ENCODE data around the gene COX6A1. TPM values are rescaled to one million over a fixed set of nuclear protein-coding genes. Genes with fewer than 3 reads are reported as not detected.

COX6A1 gene
- total and polyA plus RNA-seq, 8 donors = 86.4 to 1,200 (median 672) TPM

- H3K4me3 ChIP-seq = no peak overlapping the region
- no peaks in the 10 kb centered on the region for H3K9me3 ChIP-seq
- DNase-seq = no peak
- H3K27ac ChIP-seq = no peak overlapping the region
- peaks cover 0 to 4% (median 0%) of the 10 kb centered on the region in 4 donors for H3K4me1 ChIP-seq
- intact Hi-C loops (cut with DNase I; ENCODE audit: low total_unique reads) = no loop called here
- no peaks in the 10 kb centered on the region for H3K36me3 ChIP-seq
- no peaks in the 10 kb centered on the region for H3K27me3 ChIP-seq
- TF ChIP-seq POLR2A (IDR thresholded peaks at IDR 0.05) = no peak
- no peak for TF ChIP-seq POLR2AphosphoS5 (IDR thresholded peaks at IDR 0.05)
- no peak for TF ChIP-seq EP300 (IDR thresholded peaks at IDR 0.05)
- TF ChIP-seq CTCF (IDR thresholded peaks at IDR 0.05) = no peak
- 92 to 98% (median 97%) methylated on average over 11 of the region's 11 CpGs for WGBS, 5 donors
Observed at GRCh38 chr12:120408771-120409170, 29.1 kb upstream of the COX6A1 start.

GRCh38 chr12:120412421-120412820 is 25.5 kb upstream of the COX6A1 start:
- H3K27ac ChIP-seq = no peak overlapping the region
- TF ChIP-seq POLR2AphosphoS5 (IDR thresholded peaks at IDR 0.05) = no peak
- no peak for TF ChIP-seq EP300 (IDR thresholded peaks at IDR 0.05)
- no peak for TF ChIP-seq CTCF (IDR thresholded peaks at IDR 0.05)
- TF ChIP-seq POLR2A (IDR thresholded peaks at IDR 0.05) = no peak
- no peak overlapping the region for H3K4me3 ChIP-seq
- peaks cover 0 to 7% (median 2%) of the 10 kb centered on the region in 4 donors for H3K4me1 ChIP-seq
- 81 to 90% (median 86%) methylated on average over 7 of the region's 7 CpGs for WGBS, 5 donors
- intact Hi-C loops (cut with DNase I; ENCODE audit: low total_unique reads) = no loop called here
- no peak for DNase-seq
- no peaks in the 10 kb centered on the region for H3K9me3 ChIP-seq
- no peaks in the 10 kb centered on the region for H3K36me3 ChIP-seq
- no peaks in the 10 kb centered on the region for H3K27me3 ChIP-seq

- peak overlapping the region in 2 of 5 donors; percentile 21 to 56 for H3K27ac ChIP-seq
- no peak overlapping the region for H3K4me3 ChIP-seq
- H3K27me3 ChIP-seq = no peaks in the 10 kb centered on the region
- DNase-seq = peak; percentile 61 to 73
- WGBS, 5 donors = 22 to 41% (median 32%) methylated on average over 11 to 13 of the region's 13 CpGs
- H3K36me3 ChIP-seq = no peaks in the 10 kb centered on the region
- no peaks in the 10 kb centered on the region for H3K9me3 ChIP-seq
- intact Hi-C loops (cut with DNase I; ENCODE audit: low total_unique reads) = no loop called here
- H3K4me1 ChIP-seq = peaks cover 0 to 7% (median 2%) of the 10 kb centered on the region in 4 donors
- no peak for TF ChIP-seq EP300 (IDR thresholded peaks at IDR 0.05)
- TF ChIP-seq POLR2AphosphoS5 (IDR thresholded peaks at IDR 0.05) = no peak
- TF ChIP-seq POLR2A (IDR thresholded peaks at IDR 0.05) = no peak
- no peak for TF ChIP-seq CTCF (IDR thresholded peaks at IDR 0.05)
Observed at GRCh38 chr12:120413901-120414695, 23.8 kb upstream of the COX6A1 start.

- no peak for DNase-seq
- H3K36me3 ChIP-seq = no peaks in the 10 kb centered on the region
- WGBS, 5 donors = 80 to 88% (median 82%) methylated on average over 7 of the region's 7 CpGs
- no peak overlapping the region for H3K27ac ChIP-seq
- H3K4me3 ChIP-seq = no peak overlapping the region
- no peaks in the 10 kb centered on the region for H3K9me3 ChIP-seq
- H3K27me3 ChIP-seq = no peaks in the 10 kb centered on the region
- intact Hi-C loops (cut with DNase I; ENCODE audit: low total_unique reads) = no loop called here
- TF ChIP-seq POLR2AphosphoS5 (IDR thresholded peaks at IDR 0.05) (no peak), EP300 (IDR thresholded peaks at IDR 0.05) (no peak), POLR2A (IDR thresholded peaks at IDR 0.05) (no peak), CTCF (IDR thresholded peaks at IDR 0.05) (no peak)
- peaks cover 0 to 7% (median 2%) of the 10 kb centered on the region in 4 donors for H3K4me1 ChIP-seq
Observed at GRCh38 chr12:120416490-120417216, 21.3 kb upstream of the COX6A1 start.

Measured in stomach (tissue), 9 donors.